ENCODE measurements around the gene CCDC110.

DNA sequence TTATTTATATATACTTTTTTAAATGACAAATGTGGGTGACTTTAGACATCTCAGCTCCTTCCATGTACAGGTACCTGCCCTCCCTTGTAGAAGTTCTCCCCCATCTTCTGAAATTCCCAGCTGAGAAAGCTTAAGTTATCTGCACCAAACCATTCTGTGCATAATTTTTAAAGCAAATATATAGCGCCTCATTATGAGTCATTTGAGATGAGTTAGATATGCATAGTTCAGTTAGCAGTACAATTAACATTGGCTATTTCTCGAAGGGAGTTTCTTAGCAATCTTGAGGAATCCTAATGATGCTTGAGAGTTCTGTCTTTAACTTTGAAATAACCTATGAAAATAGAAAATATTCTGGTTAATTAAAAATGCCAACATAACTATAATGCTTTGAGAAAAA, 26.3 kb downstream of the CCDC110 start:
- TF ChIP-seq CTCF (IDR thresholded peaks at IDR 0.05) (no peak), POLR2A (IDR thresholded peaks at IDR 0.05; ENCODE audit: low read depth) (no peak)

Measured in esophagus muscularis mucosa (tissue), 3 donors.